Panc1 (cell line): Measurements from ENCODE around the gene UST. TPM values are rescaled to one million over a fixed set of nuclear protein-coding genes. Genes with fewer than 3 reads are reported as not detected.

Source experiments
- ATAC-seq: fragments of 200-7000 bp; cut with Tn5 transposase; 2 replicates; pipeline ENCODE4 v1.9.1; 2020; ENCODE audit warnings: mild to moderate bottlenecking, moderate library complexity
- BruUV-seq: library from RNA; stranded (reverse); fragments of 400-500 nt; replicated peaks from 2 replicates; lab custom pipeline; 2021; lab: Mats Ljungman, UMichigan
- CTCF ChIA-PET: fragments of 300-600 bp; sonication (Branson Sonifier 250); formaldehyde crosslinking; loops from one replicate; lab custom pipeline; 2022; ENCODE audit warnings: antibody characterized with exemption; lab: Charles Lee
- POLR2A ChIA-PET: fragments of 300-600 bp; sonication (Branson Sonifier 250); formaldehyde crosslinking; loops from one replicate; lab custom pipeline; 2022; ENCODE audit warnings: antibody characterized with exemption; lab: Charles Lee
- DNase-seq: peaks from one replicate; pipeline ENCODE4 v3.0.0-alpha.2; 2010; ENCODE audit warnings: low read depth, low spot score
- H3K27ac ChIP-seq: 2 replicates; pipeline ENCODE4 v1.5.1; 2011; ENCODE audit warnings: mild to moderate bottlenecking, low read length, inconsistent platforms
- H3K27me3 ChIP-seq: fragments of 200-500 bp; sonication (Bioruptor generic); 2 replicates; pipeline ENCODE4 v1.6.0; 2014; ENCODE audit warnings: low read length, inconsistent platforms; ENCODE audit not compliant: control insufficient read depth, insufficient read depth
- H3K36me3 ChIP-seq: fragments of 200-500 bp; sonication (Bioruptor generic); 2 replicates; pipeline ENCODE4 v1.5.1; 2014; ENCODE audit warnings: inconsistent platforms, mild to moderate bottlenecking, low read length, moderate library complexity; ENCODE audit not compliant: control insufficient read depth, insufficient read depth
- H3K4me1 ChIP-seq: 2 replicates; pipeline ENCODE4 v1.5.1; 2011; ENCODE audit warnings: inconsistent platforms, mild to moderate bottlenecking, low read length, moderate library complexity; ENCODE audit not compliant: control insufficient read depth, insufficient read depth
- H3K4me3 ChIP-seq, 2 experiments: 2 replicates each; pipeline ENCODE4 v1.5.1; 2011 to 2012; ENCODE audit warnings: low read depth in 2 of 2, low read length in 2 of 2, mild to moderate bottlenecking in 2 of 2, inconsistent platforms in 1 of 2, moderate library complexity in 1 of 2
- H3K9me3 ChIP-seq: fragments of 200-500 bp; sonication (Bioruptor generic); 2 replicates; pipeline ENCODE4 v1.5.1; 2014; ENCODE audit warnings: low read depth, mild to moderate bottlenecking, inconsistent platforms, low read length, moderate library complexity; ENCODE audit not compliant: control insufficient read depth, insufficient read depth
- POLR2AphosphoS5 ChIP-seq: IDR thresholded peaks from 2 replicates; pipeline ENCODE4 v1.6.1; 2012; ENCODE audit warnings: mild to moderate bottlenecking, low read depth, low read length, moderate library complexity
- REST ChIP-seq, 2 experiments: IDR thresholded peaks; 2 replicates each; pipeline ENCODE4 v1.6.1; 2011 to 2012; ENCODE audit warnings: low read depth in 2 of 2, control low read depth in 1 of 2, low read length in 1 of 2, mild to moderate bottlenecking in 1 of 2, moderate library complexity in 1 of 2; ENCODE audit not compliant: insufficient read depth in 1 of 2
- SIN3A ChIP-seq: IDR thresholded peaks from 2 replicates; pipeline ENCODE4 v1.6.1; 2012; ENCODE audit warnings: low read depth, mild to moderate bottlenecking, low read length, moderate library complexity, borderline replicate concordance; ENCODE audit not compliant: insufficient read depth
- TCF7L2 ChIP-seq: IDR thresholded peaks from 2 replicates; pipeline ENCODE4 v1.6.1; 2011; ENCODE audit warnings: mild to moderate bottlenecking, low read depth, low read length, inconsistent platforms
- in situ Hi-C: cut with HindIII; loops from 2 replicates; pipeline ENCODE4 v1.10.0; 2016; ENCODE audit warnings: low sequenced_read_pairs, low pct_unique_long_range_greater_than_20kb
- intact Hi-C: fragments of 100-400 bp; cut with micrococcal nuclease; formaldehyde crosslinking; loops from one replicate; pipeline ENCODE4 v1.10.0; 2022; ENCODE audit not compliant: unreplicated experiment
- total RNA-seq: library from RNA; stranded (reverse); gene quantifications from one replicate; pipeline ENCODE4 v1.2.1, GENCODE V29; 2021; ENCODE audit not compliant: unreplicated experiment
- TF ChIP-seq, protein P1 (sequence below): fragments of 450-650 bp; IDR thresholded peaks from 2 replicates; pipeline ENCODE4 v1.5.1; 2017; ENCODE audit warnings: mild to moderate bottlenecking

UST gene
- total RNA-seq, 1 experiment from 2014 or later = 0.15 TPM

- Histone ChIP-seq H3K36me3 (no peaks in the 10 kb centered on the region), H3K27ac (no peak overlapping the region), H3K4me3 (no peak overlapping the region), H3K9me3 (no peaks in the 10 kb centered on the region), H3K27me3 (no peaks in the 10 kb centered on the region; the same call in 1 of the 2 replicates), H3K4me1 (no peaks in the 10 kb centered on the region)
- ChIA-PET POLR2A (no interaction called here), CTCF (interaction anchor here (0.5 kb wide), 1 partner anchor 235 kb away, joined by 10 read pairs; no protein-coding TSS in a partner anchor)
- no TSS peak for BruUV-seq
- intact Hi-C loops = no loop called here
- TF ChIP-seq, protein P1, sequence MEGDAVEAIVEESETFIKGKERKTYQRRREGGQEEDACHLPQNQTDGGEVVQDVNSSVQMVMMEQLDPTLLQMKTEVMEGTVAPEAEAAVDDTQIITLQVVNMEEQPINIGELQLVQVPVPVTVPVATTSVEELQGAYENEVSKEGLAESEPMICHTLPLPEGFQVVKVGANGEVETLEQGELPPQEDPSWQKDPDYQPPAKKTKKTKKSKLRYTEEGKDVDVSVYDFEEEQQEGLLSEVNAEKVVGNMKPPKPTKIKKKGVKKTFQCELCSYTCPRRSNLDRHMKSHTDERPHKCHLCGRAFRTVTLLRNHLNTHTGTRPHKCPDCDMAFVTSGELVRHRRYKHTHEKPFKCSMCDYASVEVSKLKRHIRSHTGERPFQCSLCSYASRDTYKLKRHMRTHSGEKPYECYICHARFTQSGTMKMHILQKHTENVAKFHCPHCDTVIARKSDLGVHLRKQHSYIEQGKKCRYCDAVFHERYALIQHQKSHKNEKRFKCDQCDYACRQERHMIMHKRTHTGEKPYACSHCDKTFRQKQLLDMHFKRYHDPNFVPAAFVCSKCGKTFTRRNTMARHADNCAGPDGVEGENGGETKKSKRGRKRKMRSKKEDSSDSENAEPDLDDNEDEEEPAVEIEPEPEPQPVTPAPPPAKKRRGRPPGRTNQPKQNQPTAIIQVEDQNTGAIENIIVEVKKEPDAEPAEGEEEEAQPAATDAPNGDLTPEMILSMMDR = no peak
- TF ChIP-seq SIN3A (no peak), POLR2AphosphoS5 (no peak), TCF7L2 (no peak), REST (IDR thresholded peaks at IDR 0.05; ENCODE audit: insufficient read depth in 1 of 2, low read depth in 2 of 2, low read length in 1 of 2) (no peak)
- DNase-seq (no peak), ATAC-seq (no peak)
- in situ Hi-C loops = no loop called here
Measured at GRCh38 chr6:148790404-148790803, 43.6 kb downstream of the UST start.

- H3K4me1 ChIP-seq = no peaks in the 10 kb centered on the region
- no peaks in the 10 kb centered on the region for H3K9me3 ChIP-seq
- no peaks in the 10 kb centered on the region; the same call in none of the 2 replicates for H3K27me3 ChIP-seq
- no peak overlapping the region for H3K27ac ChIP-seq
- no TSS peak for BruUV-seq
- H3K4me3 ChIP-seq = no peak overlapping the region
- POLR2A ChIA-PET = no interaction called here
- no peaks in the 10 kb centered on the region for H3K36me3 ChIP-seq
- intact Hi-C loops (no loop called here), in situ Hi-C loops (no loop called here)
- TF ChIP-seq REST (IDR thresholded peaks at IDR 0.05; ENCODE audit: insufficient read depth in 1 of 2, low read depth in 2 of 2, low read length in 1 of 2) (no peak), SIN3A (no peak), POLR2AphosphoS5 (no peak), TCF7L2 (no peak)
- TF ChIP-seq, protein P1 = no peak
- ATAC-seq = no peak
- CTCF ChIA-PET = no interaction called here
- DNase-seq = no peak
Measured at GRCh38 chr6:148790817-148791216, 44.0 kb downstream of the UST start.
